AG04449 (cell line): Measurements from ENCODE around the gene SRPK2.

Source experiments
- CTCF ChIA-PET: fragments of 350-600 bp; formaldehyde crosslinking; extraction: SDS; loops from one replicate; lab custom pipeline; 2021; ENCODE audit warnings: antibody characterized with exemption; lab: Yijun Ruan, JAX
- POLR2A ChIA-PET: fragments of 400-600, 350-600 bp; formaldehyde crosslinking; extraction: SDS; loops from one replicate; lab custom pipeline; 2020; ENCODE audit warnings: antibody characterized with exemption, inconsistent platforms; lab: Yijun Ruan, JAX
- DNase-seq: peaks from one replicate; pipeline ENCODE4 v3.0.0-alpha.2; 2010; ENCODE audit warnings: low read depth, low spot score
- H3K4me3 ChIP-seq: 2 replicates; pipeline ENCODE4 v1.5.1; 2011; ENCODE audit warnings: low read depth, mild to moderate bottlenecking, control low read depth, low read length
- TF ChIP-seq, protein P1 (sequence below): IDR thresholded peaks from one replicate; pipeline ENCODE4 v1.5.1; 2011; ENCODE audit warnings: mild to moderate bottlenecking, moderate library complexity, low read length, control low read depth, inconsistent platforms; ENCODE audit not compliant: insufficient read depth; ENCODE audit errors: missing control alignments

Gene SRPK2

DNA sequence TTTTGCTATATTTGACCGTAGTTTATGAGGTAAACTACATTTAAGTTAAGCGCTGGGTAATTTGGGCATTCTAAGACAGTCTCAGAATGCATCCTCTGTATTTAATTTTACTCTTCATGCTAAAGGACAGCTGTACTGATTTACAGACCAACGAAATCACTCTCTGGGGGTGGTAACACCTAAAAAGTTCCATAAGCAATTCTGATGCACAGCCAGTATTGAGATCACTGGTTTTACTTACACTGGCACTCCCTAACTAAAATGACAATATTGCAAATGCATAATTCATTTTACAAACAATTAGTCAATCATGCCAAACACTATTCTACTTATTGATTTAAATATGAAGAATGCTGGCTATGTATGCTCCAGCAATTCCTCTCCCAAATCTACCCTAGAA lies 102.3 kb downstream of the SRPK2 start:
- ChIA-PET CTCF (no interaction called here), POLR2A (no interaction called here)
- TF ChIP-seq, protein P1, sequence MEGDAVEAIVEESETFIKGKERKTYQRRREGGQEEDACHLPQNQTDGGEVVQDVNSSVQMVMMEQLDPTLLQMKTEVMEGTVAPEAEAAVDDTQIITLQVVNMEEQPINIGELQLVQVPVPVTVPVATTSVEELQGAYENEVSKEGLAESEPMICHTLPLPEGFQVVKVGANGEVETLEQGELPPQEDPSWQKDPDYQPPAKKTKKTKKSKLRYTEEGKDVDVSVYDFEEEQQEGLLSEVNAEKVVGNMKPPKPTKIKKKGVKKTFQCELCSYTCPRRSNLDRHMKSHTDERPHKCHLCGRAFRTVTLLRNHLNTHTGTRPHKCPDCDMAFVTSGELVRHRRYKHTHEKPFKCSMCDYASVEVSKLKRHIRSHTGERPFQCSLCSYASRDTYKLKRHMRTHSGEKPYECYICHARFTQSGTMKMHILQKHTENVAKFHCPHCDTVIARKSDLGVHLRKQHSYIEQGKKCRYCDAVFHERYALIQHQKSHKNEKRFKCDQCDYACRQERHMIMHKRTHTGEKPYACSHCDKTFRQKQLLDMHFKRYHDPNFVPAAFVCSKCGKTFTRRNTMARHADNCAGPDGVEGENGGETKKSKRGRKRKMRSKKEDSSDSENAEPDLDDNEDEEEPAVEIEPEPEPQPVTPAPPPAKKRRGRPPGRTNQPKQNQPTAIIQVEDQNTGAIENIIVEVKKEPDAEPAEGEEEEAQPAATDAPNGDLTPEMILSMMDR, result no peak

DNA sequence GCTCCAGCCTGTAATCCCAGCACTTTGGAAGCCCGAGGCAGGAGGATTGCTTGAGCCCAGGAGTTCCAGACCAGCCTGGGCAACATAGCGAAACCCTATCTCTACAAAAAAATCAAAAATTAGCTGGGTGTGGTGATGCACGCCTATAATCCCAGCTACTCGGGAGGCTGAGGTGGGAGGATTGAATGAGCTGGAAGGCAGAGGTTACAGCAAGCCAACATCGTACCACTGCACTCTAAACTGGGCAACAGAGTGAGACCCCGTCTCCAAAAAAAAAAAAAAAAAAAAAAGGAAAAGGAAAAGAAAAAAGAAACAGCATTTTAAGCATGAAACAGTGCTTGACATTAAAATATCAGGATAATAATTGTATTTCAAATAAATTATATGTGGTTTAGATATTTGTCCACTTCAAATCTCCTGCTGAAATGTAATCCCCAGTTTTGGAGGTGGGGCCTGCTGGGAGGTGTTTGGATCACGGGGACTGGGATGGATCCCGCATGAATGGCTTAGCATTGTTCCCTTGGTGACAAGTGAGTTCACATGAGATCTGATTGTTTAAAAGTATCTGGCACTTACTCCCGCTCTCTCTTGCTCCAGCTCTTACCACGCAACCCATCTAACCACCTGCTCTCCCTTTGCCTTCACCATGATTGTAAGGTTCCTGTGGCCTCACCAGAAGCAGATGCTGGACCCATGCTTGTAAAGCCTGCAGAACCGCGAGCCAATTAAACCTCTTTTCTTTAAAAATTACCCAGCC lies 103.4 kb downstream of the SRPK2 start:
- TF ChIP-seq, protein P1, result no peak
- ChIA-PET CTCF (interaction anchor here (1.2 kb wide), 1 partner anchor 59 kb away, joined by 3 read pairs; no protein-coding TSS in a partner anchor), POLR2A (no interaction called here)
- DNase-seq, result no peak
- H3K4me3 ChIP-seq, result no peak overlapping the region

More for the DNA sequence above, 102.3 kb downstream of the SRPK2 start:
- no peak for DNase-seq
- no peak overlapping the region for H3K4me3 ChIP-seq

DNA sequence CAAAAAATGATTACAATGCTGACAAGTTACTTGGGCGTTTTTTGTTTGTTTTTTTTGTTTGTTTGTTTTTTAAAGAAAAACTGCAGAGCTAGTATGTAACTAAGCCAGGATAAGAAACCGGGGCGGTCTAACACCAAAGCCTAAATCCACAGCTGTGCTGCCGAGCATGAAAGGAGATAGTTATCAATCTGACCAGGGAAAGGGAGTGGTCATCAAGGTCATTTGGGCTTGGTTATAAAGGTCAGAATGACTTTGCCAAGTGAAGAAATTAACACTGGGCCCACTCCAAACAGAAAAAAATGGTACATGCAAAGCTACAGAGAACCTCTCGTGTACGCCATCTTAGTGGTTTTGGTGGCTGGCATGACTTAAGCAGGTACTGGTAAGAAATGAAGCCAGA lies 104.7 kb downstream of the SRPK2 start:
- TF ChIP-seq, protein P1, result no peak
- DNase-seq, result no peak
- H3K4me3 ChIP-seq, result no peak overlapping the region
- CTCF ChIA-PET, result interaction anchor here (1.2 kb wide), 1 partner anchor 58 kb away, joined by 3 read pairs; no protein-coding TSS in a partner anchor
- POLR2A ChIA-PET, result no interaction called here

DNA sequence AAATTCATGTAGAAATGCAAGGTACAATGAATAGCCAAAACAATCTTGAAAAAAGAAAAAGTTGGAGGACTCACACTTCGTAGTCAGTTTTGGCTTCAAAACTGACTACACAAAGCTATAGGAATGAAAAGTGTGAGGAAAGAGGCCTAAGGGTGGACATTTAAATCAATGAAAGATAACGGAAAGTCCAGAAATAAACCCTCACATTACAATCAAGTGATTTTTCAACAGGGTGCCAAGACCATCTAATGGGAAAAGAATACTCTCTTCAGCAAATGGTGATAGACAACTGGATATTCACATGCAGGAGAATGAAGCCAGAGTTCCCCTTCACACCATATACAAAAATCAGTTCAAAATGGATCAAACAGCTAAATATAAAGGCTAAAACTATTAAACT lies 106.8 kb downstream of the SRPK2 start:
- CTCF ChIA-PET, result no interaction called here
- DNase-seq, result no peak

DNA sequence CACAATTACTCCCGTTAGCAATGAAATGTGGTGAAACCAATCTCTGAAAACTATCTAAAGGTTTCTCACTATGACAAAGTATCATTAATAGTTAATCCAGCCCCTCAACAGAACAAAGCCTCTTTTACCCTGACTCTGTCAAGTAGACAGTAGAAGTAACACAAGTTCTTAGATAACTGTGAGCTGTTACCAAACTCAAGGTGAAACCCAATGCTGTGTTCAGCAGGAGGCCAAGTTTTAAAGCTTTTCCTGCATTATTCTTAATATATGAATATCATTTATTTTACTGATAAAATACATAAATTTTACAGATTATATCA lies 109.1 kb downstream of the SRPK2 start:
- DNase-seq, result no peak
- ChIA-PET POLR2A (no interaction called here), CTCF (no interaction called here)
- H3K4me3 ChIP-seq, result no peak overlapping the region
- TF ChIP-seq, protein P1, result no peak

More for the DNA sequence above, 106.8 kb downstream of the SRPK2 start:
- POLR2A ChIA-PET, result no interaction called here
- TF ChIP-seq, protein P1, result no peak
- no peak overlapping the region for H3K4me3 ChIP-seq

DNA sequence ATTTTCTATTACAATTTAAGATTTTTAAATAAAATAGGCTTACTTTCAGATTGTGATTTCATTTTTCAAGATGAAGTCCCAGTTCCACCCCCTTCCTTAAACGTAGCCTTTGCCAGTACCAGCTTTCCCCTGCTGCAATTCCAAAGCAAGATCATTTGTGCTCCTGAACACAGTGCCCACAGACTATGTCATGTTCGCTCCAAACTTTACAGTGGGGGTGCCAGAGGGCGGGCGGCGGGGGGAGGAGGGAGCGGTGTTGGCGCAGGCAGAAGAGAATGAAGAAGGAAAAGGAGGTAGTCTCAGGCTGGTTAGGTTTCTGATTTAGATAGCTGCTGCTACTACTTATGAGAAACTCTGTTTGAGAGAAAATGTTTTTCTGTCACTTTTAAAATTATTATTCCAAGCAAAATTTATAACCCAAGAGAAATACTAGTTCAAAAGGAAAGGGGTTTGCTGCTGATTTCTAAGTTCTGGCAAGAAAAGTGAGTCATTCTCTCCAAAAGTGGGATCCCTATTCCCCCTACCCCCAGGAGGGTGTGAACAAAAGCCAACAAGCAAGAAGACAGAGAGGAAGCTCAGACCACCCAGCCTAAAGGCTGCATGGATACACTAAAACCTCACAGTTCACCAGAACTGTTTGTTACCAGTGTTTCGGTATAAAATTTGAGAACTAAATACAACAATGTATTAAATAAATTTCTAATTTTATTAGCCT lies 109.6 kb downstream of the SRPK2 start:
- no peak for DNase-seq
- POLR2A ChIA-PET, result no interaction called here
- H3K4me3 ChIP-seq, result no peak overlapping the region
- CTCF ChIA-PET, result no interaction called here
- TF ChIP-seq, protein P1, result no peak
